Gastrocnemius medialis (tissue), 4 donors: Measurements from ENCODE around the gene OR4F6. TPM values are rescaled to one million over a fixed set of nuclear protein-coding genes. Genes with fewer than 3 reads are reported as not detected.

Source experiments
- ATAC-seq, 2 donors: fragments of 150-250 bp; one replicate each; pipeline ENCODE4 v1.9.1; 2016
- DNase-seq, 2 donors: peaks; one replicate each; pipeline ENCODE4 v3.0.0-alpha.2; 2019
- H3K27ac ChIP-seq, 4 donors: fragments of 200-600 bp; sonication (generic); 1 replicate in 1 of 4; 2 replicates in 3 of 4; pipeline ENCODE4 v1.5.1; 2016 to 2018; ENCODE audit warnings: mild to moderate bottlenecking in 2 of 4, moderate library complexity in 1 of 4
- H3K27me3 ChIP-seq, 3 donors: fragments of 200-600 bp; sonication (generic) in 2 of 3; 1 replicate in 1 of 3; 2 replicates in 2 of 3; pipeline versions ENCODE4 v1.5.1 to v1.6.0; 2016 to 2019; ENCODE audit warnings: mild to moderate bottlenecking in 1 of 3, moderate library complexity in 1 of 3
- H3K36me3 ChIP-seq, 2 donors: fragments of 200-600 bp; sonication (generic) in 1 of 2; one replicate each; pipeline ENCODE4 v1.5.1; 2017 to 2018
- H3K4me1 ChIP-seq, 2 donors: fragments of 200-600 bp; sonication (generic) in 1 of 2; one replicate each; pipeline ENCODE4 v1.5.1; 2016 to 2017; ENCODE audit warnings: mild to moderate bottlenecking in 2 of 2
- H3K4me3 ChIP-seq, 4 donors: fragments of 200-600 bp; sonication (generic) in 3 of 4; 1 replicate in 1 of 4; 2 replicates in 3 of 4; pipeline ENCODE4 v1.5.1; 2016 to 2019; ENCODE audit warnings: mild to moderate bottlenecking in 2 of 4
- H3K9me3 ChIP-seq, 3 donors: fragments of 200-600 bp; sonication (generic) in 2 of 3; 1 replicate in 1 of 3; 2 replicates in 2 of 3; pipeline ENCODE4 v1.5.1; 2016 to 2019
- CTCF ChIP-seq, 5 experiments: fragments of 450-650 bp in 3 of 5; fragments of 200-600 bp in 2 of 5; sonication (generic) in 2 of 5; IDR thresholded peaks in 4 of 5; conservative IDR thresholded peaks in 1 of 5; 1 replicate in 4 of 5; 2 replicates in 1 of 5; pipeline ENCODE4 v1.5.1; 2016 to 2019; ENCODE audit warnings: antibody characterized with exemption in 5 of 5, mild to moderate bottlenecking in 3 of 5, moderate library complexity in 3 of 5
- POLR2A ChIP-seq, 2 donors: fragments of 450-650 bp; IDR thresholded peaks; one replicate each; pipeline ENCODE4 v1.6.1; 2017; ENCODE audit warnings: antibody characterized with exemption in 2 of 2, mild to moderate bottlenecking in 2 of 2, moderate library complexity in 2 of 2
- in situ Hi-C, 4 donors: fragments of 200-750 bp; cut with MboI; loops; one replicate each; pipeline versions ENCODE4 v1.15.0 to v1.8.0; 2017; ENCODE audit warnings: low sequenced_read_pairs in 4 of 4
- intact Hi-C: fragments of 100-400 bp; cut with DNase I; formaldehyde crosslinking; loops from one replicate; pipeline ENCODE4 v1.15.1; 2023; ENCODE audit warnings: low total_unique reads
- total RNA-seq, 4 donors: library from RNA; depleted of rRNA; stranded (reverse); fragments of >200 nt; gene quantifications; one replicate each; pipeline versions ENCODE4 v1.1.0 to v1.2.3, GENCODE V29; 2016

The OR4F6 gene
- total RNA-seq, 4 donors from 2014 or later, result not detected

GRCh38 chr15:101807345-101807945 lies 4.1 kb downstream of the OR4F6 start:
- no peaks in the 10 kb centered on the region for H3K36me3 ChIP-seq

DNA sequence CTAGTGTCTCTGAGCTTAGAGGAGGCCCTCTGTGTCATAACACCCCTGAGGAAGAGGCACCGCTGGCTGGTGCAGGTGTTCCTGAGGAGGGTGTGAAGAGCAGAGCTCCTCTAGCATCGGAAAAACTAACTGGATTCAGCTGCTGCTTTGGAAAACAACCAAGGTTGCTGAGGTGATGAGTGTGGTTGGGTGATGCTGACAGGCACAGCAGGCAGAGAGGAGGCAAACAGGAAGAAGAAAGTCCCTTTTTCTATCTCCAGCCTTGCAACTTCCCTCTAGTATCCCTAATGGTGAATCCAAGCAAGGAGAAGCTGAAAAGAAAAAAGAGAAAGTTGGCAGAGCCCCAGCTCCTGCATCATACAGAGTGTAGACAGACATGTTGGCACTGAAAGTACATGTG lies 4.9 kb downstream of the OR4F6 start:
- DNase-seq (no peak), ATAC-seq (no peak)
- H3K36me3 ChIP-seq, result no peaks in the 10 kb centered on the region
- no peaks in the 10 kb centered on the region for H3K27me3 ChIP-seq
- in situ Hi-C loops, result no loop called here
- no peaks in the 10 kb centered on the region for H3K9me3 ChIP-seq
- H3K4me3 ChIP-seq, result no peak overlapping the region
- TF ChIP-seq POLR2A (IDR thresholded peaks at IDR 0.05) (no peak), CTCF (IDR thresholded peaks at IDR 0.05 in 4 of 5, conservative IDR thresholded peaks at IDR 0.05 in 1 of 5) (no peak)
- intact Hi-C loops, result no loop called here
- H3K27ac ChIP-seq, result no peak overlapping the region
- H3K4me1 ChIP-seq, result no peaks in the 10 kb centered on the region

More at GRCh38 chr15:101807345-101807945, 4.1 kb downstream of the OR4F6 start:
- Histone ChIP-seq H3K27ac (no peak overlapping the region), H3K27me3 (no peaks in the 10 kb centered on the region), H3K4me1 (no peaks in the 10 kb centered on the region), H3K4me3 (no peak overlapping the region), H3K9me3 (no peaks in the 10 kb centered on the region)
- TF ChIP-seq CTCF (IDR thresholded peaks at IDR 0.05 in 4 of 5, conservative IDR thresholded peaks at IDR 0.05 in 1 of 5) (no peak), POLR2A (IDR thresholded peaks at IDR 0.05) (no peak)
- ATAC-seq (no peak), DNase-seq (no peak)
- intact Hi-C loops (no loop called here), in situ Hi-C loops (no loop called here)

DNA sequence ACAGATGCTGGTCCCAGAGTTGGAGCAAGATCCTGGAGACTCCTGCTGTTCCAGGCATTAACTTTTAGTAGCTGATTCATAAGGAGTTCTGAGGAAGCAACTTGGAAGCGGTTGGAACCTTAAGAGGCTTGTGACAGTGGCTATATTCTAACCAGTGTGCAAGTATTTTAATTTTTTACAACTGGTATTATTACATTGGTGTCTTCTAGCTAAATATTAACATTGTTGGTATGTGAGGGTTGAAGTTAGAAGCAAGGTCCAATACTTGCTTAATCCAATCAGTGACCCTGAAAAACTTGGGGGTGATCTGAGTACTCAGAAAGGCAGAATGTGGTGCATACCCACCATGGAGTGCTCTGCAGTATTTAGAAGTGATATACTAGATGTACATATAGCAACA lies 7.1 kb downstream of the OR4F6 start:
- Histone ChIP-seq H3K4me3 (no peak overlapping the region), H3K4me1 (no peaks in the 10 kb centered on the region), H3K27ac (no peak overlapping the region), H3K27me3 (no peaks in the 10 kb centered on the region), H3K9me3 (no peaks in the 10 kb centered on the region), H3K36me3 (no peaks in the 10 kb centered on the region)
- DNase-seq, result no peak
- TF ChIP-seq POLR2A (IDR thresholded peaks at IDR 0.05), result no peak
- TF ChIP-seq CTCF (IDR thresholded peaks at IDR 0.05 in 4 of 5, conservative IDR thresholded peaks at IDR 0.05 in 1 of 5), result no peak
- ATAC-seq, result no peak
- in situ Hi-C loops (no loop called here), intact Hi-C loops (no loop called here)

GRCh38 chr15:101810876-101811275 lies 7.6 kb downstream of the OR4F6 start:
- TF ChIP-seq CTCF (IDR thresholded peaks at IDR 0.05 in 4 of 5, conservative IDR thresholded peaks at IDR 0.05 in 1 of 5) (no peak), POLR2A (IDR thresholded peaks at IDR 0.05) (no peak)
- intact Hi-C loops (no loop called here), in situ Hi-C loops (no loop called here)
- ATAC-seq (no peak), DNase-seq (no peak)
- H3K9me3 ChIP-seq, result no peaks in the 10 kb centered on the region
- no peaks in the 10 kb centered on the region for H3K4me1 ChIP-seq
- H3K27ac ChIP-seq, result no peak overlapping the region
- H3K27me3 ChIP-seq, result no peaks in the 10 kb centered on the region
- no peaks in the 10 kb centered on the region for H3K36me3 ChIP-seq
- H3K4me3 ChIP-seq, result no peak overlapping the region

- intact Hi-C loops, result no loop called here
- no peak for DNase-seq
- H3K9me3 ChIP-seq, result no peaks in the 10 kb centered on the region
- H3K36me3 ChIP-seq, result no peaks in the 10 kb centered on the region
- no peak for ATAC-seq
- no peak within 1 kb of the TSS for H3K27ac ChIP-seq
- H3K4me1 ChIP-seq, result no peaks in the 10 kb centered on the region
- H3K27me3 ChIP-seq, result no peaks in the 10 kb centered on the region
- no peak for TF ChIP-seq POLR2A (IDR thresholded peaks at IDR 0.05)
- TF ChIP-seq CTCF (IDR thresholded peaks at IDR 0.05 in 4 of 5, conservative IDR thresholded peaks at IDR 0.05 in 1 of 5), result no peak
- in situ Hi-C loops, result no loop called here
- H3K4me3 ChIP-seq, result no peak within 1 kb of the TSS
Measured at GRCh38 chr15:101811902-101812301, 8.6 kb downstream of the OR4F6 start, which contains the start of gene OR4F15. OR4F15 (plus strand) TSS chr15:101812202; CDS start chr15:101818187, 5,985 bp downstream.
